Type B pancreatic cell (in vitro differentiated cells): ENCODE measurements around the gene ADGRL4. TPM values are rescaled to one million over a fixed set of nuclear protein-coding genes. Genes with fewer than 3 reads are reported as not detected.
"Not testable (repeated sequence)": the region's sequence is repeated elsewhere in the genome, so short reads cannot be mapped to it uniquely, and the experiment has no call there.

Source experiments
- DNase-seq: peaks from one replicate; pipeline ENCODE4 v3.0.0; 2021; ENCODE audit warnings: mixed read lengths; ENCODE audit not compliant: unreplicated experiment; ENCODE audit errors: extremely low spot score
- H3K27ac Mint-ChIP-seq: 2 replicates; pipeline ENCODE4 v1.8.0; 2021; ENCODE audit warnings: mild to moderate bottlenecking, mixed read lengths
- H3K27me3 Mint-ChIP-seq: 2 replicates; pipeline ENCODE4 v1.8.0; 2021; ENCODE audit warnings: mixed read lengths
- H3K36me3 Mint-ChIP-seq: 2 replicates; pipeline ENCODE4 v1.8.0; 2021; ENCODE audit warnings: mixed read lengths
- H3K4me1 Mint-ChIP-seq: one replicate; pipeline ENCODE4 v1.8.0; 2021; ENCODE audit warnings: mixed read lengths; ENCODE audit not compliant: unreplicated experiment
- H3K4me3 Mint-ChIP-seq: 2 replicates; pipeline ENCODE4 v1.8.0; 2021; ENCODE audit warnings: mild to moderate bottlenecking, mixed read lengths
- H3K9me3 Mint-ChIP-seq: 2 replicates; pipeline ENCODE4 v1.8.0; 2021; ENCODE audit warnings: mixed read lengths
- CTCF ChIP-seq: fragments of 200-600 bp; sonication (generic); conservative IDR thresholded peaks from 2 replicates; pipeline ENCODE4 v1.5.0; 2021; ENCODE audit warnings: antibody characterized with exemption, mild to moderate bottlenecking
- total RNA-seq: library from RNA; stranded (reverse); gene quantifications from 2 replicates; pipeline ENCODE4 v1.2.1, GENCODE V29; 2021; ENCODE audit warnings: low replicate concordance

The ADGRL4 gene
- total RNA-seq, 1 donor from 2014 or later = 0.56 TPM

GRCh38 chr1:78880223-78880622, 126.3 kb downstream of the ADGRL4 start:
- H3K36me3 Mint-ChIP-seq = no peaks in the 10 kb centered on the region
- TF ChIP-seq CTCF = no peak
- no peaks in the 10 kb centered on the region for H3K9me3 Mint-ChIP-seq
- no peak for DNase-seq
- no peak overlapping the region for H3K4me3 Mint-ChIP-seq
- peaks cover 12% of the 10 kb centered on the region for H3K4me1 Mint-ChIP-seq
- no peak overlapping the region for H3K27ac Mint-ChIP-seq
- no peaks in the 10 kb centered on the region for H3K27me3 Mint-ChIP-seq

- not testable (repeated sequence) for DNase-seq, H3K36me3 Mint-ChIP-seq, H3K9me3 Mint-ChIP-seq, H3K27ac Mint-ChIP-seq, H3K4me1 Mint-ChIP-seq, H3K4me3 Mint-ChIP-seq, H3K27me3 Mint-ChIP-seq
These were observed 130.5 kb downstream of the ADGRL4 start for GRCh38 chr1:78875986-78876385.

- H3K4me1 Mint-ChIP-seq, H3K27me3 Mint-ChIP-seq, H3K36me3 Mint-ChIP-seq, H3K27ac Mint-ChIP-seq, DNase-seq, H3K9me3 Mint-ChIP-seq, H3K4me3 Mint-ChIP-seq: not testable (repeated sequence)
These were observed 133.7 kb downstream of the ADGRL4 start for GRCh38 chr1:78872801-78873200.

GRCh38 chr1:78871249-78871648, 135.3 kb downstream of the ADGRL4 start:
- no peaks in the 10 kb centered on the region for H3K27me3 Mint-ChIP-seq
- H3K4me3 Mint-ChIP-seq = no peak overlapping the region
- H3K9me3 Mint-ChIP-seq = peaks cover 5% of the 10 kb centered on the region
- no peak for TF ChIP-seq CTCF
- H3K36me3 Mint-ChIP-seq = no peaks in the 10 kb centered on the region
- no peak overlapping the region for H3K27ac Mint-ChIP-seq
- no peak for DNase-seq
- no peaks in the 10 kb centered on the region for H3K4me1 Mint-ChIP-seq

GRCh38 chr1:78869136-78869535, 137.4 kb downstream of the ADGRL4 start:
- DNase-seq = no peak
- no peaks in the 10 kb centered on the region for H3K27me3 Mint-ChIP-seq
- no peak for TF ChIP-seq CTCF
- H3K4me1 Mint-ChIP-seq = no peaks in the 10 kb centered on the region
- H3K9me3 Mint-ChIP-seq = peaks cover 5% of the 10 kb centered on the region
- no peaks in the 10 kb centered on the region for H3K36me3 Mint-ChIP-seq
- H3K27ac Mint-ChIP-seq = no peak overlapping the region
- H3K4me3 Mint-ChIP-seq = no peak overlapping the region

GRCh38 chr1:78864175-78864574, 142.4 kb downstream of the ADGRL4 start:
- Mint-ChIP-seq H3K36me3 (no peaks in the 10 kb centered on the region), H3K27me3 (peaks cover 6% of the 10 kb centered on the region), H3K9me3 (peaks cover 7% of the 10 kb centered on the region), H3K4me3 (no peak overlapping the region), H3K4me1 (no peaks in the 10 kb centered on the region), H3K27ac (no peak overlapping the region)
- TF ChIP-seq CTCF = no peak
- no peak for DNase-seq

GRCh38 chr1:78856096-78856495, 150.4 kb downstream of the ADGRL4 start:
- H3K27ac Mint-ChIP-seq = no peak overlapping the region

More at GRCh38 chr1:78856096-78856495, 150.4 kb downstream of the ADGRL4 start:
- DNase-seq = no peak
- no peak overlapping the region for H3K4me3 Mint-ChIP-seq
- no peaks in the 10 kb centered on the region for H3K4me1 Mint-ChIP-seq
- peaks cover 5% of the 10 kb centered on the region for H3K27me3 Mint-ChIP-seq
- TF ChIP-seq CTCF = no peak
- peaks cover 7% of the 10 kb centered on the region for H3K36me3 Mint-ChIP-seq
- H3K9me3 Mint-ChIP-seq = peaks cover 4% of the 10 kb centered on the region
